Left ventricle myocardium inferior (tissue), 1 donor: ENCODE data around the gene LAG3. TPM values are rescaled to one million over a fixed set of nuclear protein-coding genes. Genes with fewer than 3 reads are reported as not detected.
"Not testable (repeated sequence)": the region's sequence is repeated elsewhere in the genome, so short reads cannot be mapped to it uniquely, and the experiment has no call there.

Source experiments
- DNase-seq: peaks from one replicate; pipeline ENCODE4 v3.0.0-alpha.2; 2020
- H3K27ac ChIP-seq: fragments of 200-600 bp; replicated peaks from 2 replicates; pipeline ENCODE4 v1.8.0; 2021
- H3K27me3 ChIP-seq: fragments of 200-600 bp; 2 replicates; pipeline ENCODE4 v1.8.0; 2021; ENCODE audit warnings: low read depth
- H3K36me3 ChIP-seq: fragments of 200-600 bp; 2 replicates; pipeline ENCODE4 v1.8.0; 2021
- H3K4me1 ChIP-seq: fragments of 200-600 bp; 2 replicates; pipeline ENCODE4 v1.8.0; 2021
- H3K4me3 ChIP-seq: fragments of 200-600 bp; 2 replicates; pipeline ENCODE4 v1.8.0; 2021; ENCODE audit warnings: mild to moderate bottlenecking, moderate library complexity
- H3K9me3 ChIP-seq: fragments of 200-600 bp; replicated peaks from 2 replicates; pipeline ENCODE4 v1.8.0; 2021
- CTCF ChIP-seq: fragments of 200-600 bp; IDR thresholded peaks from 2 replicates; pipeline ENCODE4 v1.8.0; 2021; ENCODE audit warnings: antibody characterized with exemption, mild to moderate bottlenecking, borderline replicate concordance
- intact Hi-C: fragments of 100-400 bp; cut with micrococcal nuclease; formaldehyde crosslinking; loops from one replicate; pipeline ENCODE4 v1.11.0; 2022
- total RNA-seq: library from RNA; stranded (reverse); fragmentation: NEBNext Ultra II Directional; extraction: Animal tissue kit (Norgen Biotek cat#: 25700); gene quantifications from one replicate; pipeline ENCODE4 v1.2.1, GENCODE V29; 2021
- donor health status: DM: no; HTN: yes; CAD: no; lungs with severe emphysema.

The LAG3 gene
- total RNA-seq, 1 donor from 2014 or later = not detected

DNA sequence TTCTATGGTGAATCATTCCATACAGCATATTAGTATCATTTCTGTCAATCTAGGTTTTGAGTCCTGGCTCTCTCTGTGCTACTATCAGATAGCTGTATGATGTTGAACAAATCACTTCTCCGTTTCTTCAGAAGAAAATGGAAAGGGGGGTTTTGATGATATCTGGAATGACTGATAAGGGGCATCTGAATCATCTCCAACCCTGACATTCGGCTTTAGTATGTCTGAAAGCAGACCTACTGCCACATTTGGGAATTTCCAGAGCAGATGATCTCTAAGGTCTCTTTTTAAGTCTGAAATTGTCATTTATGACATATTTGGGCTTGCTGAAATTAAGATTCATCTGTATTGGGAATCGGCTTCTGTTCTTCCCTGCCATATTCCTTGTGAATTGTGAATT is 29.5 kb upstream of the LAG3 start:
- intact Hi-C loops = no loop called here
- peaks cover 13% of the 10 kb centered on the region for H3K4me1 ChIP-seq
- no peak for DNase-seq
- H3K27ac ChIP-seq = no peak overlapping the region
- H3K36me3 ChIP-seq = peaks cover 14% of the 10 kb centered on the region
- TF ChIP-seq CTCF = no peak
- H3K27me3 ChIP-seq = no peaks in the 10 kb centered on the region
- no peak overlapping the region for H3K4me3 ChIP-seq
- no peaks in the 10 kb centered on the region for H3K9me3 ChIP-seq

DNA sequence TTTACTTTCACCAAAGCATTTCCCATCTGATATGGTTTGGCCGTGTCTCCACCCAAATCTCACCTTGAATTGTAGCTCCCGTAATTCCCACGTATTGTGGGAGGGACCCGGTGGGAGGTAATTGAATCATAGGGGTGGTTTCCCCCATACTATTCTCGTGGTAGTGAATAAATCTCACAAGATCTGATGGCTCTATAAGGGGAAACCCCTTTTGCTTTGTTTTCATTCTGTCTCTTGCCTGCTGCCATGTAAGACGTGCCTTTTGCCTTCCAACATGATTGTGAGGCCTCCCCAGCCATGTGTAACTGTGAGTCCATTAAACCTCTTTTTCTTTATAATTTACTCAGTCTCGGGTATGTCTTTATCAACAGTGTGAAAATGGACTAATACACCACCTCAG is 29.0 kb upstream of the LAG3 start:
- not testable (repeated sequence) for H3K27ac ChIP-seq, DNase-seq

GRCh38 chr12:6745741-6746525 is 26.4 kb upstream of the LAG3 start:
- Histone ChIP-seq H3K9me3 (no peaks in the 10 kb centered on the region), H3K27ac (peak overlapping the region; percentile 56), H3K4me3 (no peak overlapping the region), H3K36me3 (peaks cover 45% of the 10 kb centered on the region), H3K4me1 (peaks cover 13% of the 10 kb centered on the region), H3K27me3 (no peaks in the 10 kb centered on the region)
- no peak for TF ChIP-seq CTCF
- no peak for DNase-seq
- intact Hi-C loops = loop anchor here (5.0 kb wide), 1 partner anchor 81 kb away; the partner anchor contains the start of gene P3H3

More for the DNA sequence above, 29.0 kb upstream of the LAG3 start:
- Histone ChIP-seq H3K36me3 (peaks cover 19% of the 10 kb centered on the region), H3K4me1 (peaks cover 13% of the 10 kb centered on the region)
- H3K4me3 ChIP-seq, H3K27me3 ChIP-seq, intact Hi-C loops, H3K9me3 ChIP-seq: not testable (repeated sequence)

DNA sequence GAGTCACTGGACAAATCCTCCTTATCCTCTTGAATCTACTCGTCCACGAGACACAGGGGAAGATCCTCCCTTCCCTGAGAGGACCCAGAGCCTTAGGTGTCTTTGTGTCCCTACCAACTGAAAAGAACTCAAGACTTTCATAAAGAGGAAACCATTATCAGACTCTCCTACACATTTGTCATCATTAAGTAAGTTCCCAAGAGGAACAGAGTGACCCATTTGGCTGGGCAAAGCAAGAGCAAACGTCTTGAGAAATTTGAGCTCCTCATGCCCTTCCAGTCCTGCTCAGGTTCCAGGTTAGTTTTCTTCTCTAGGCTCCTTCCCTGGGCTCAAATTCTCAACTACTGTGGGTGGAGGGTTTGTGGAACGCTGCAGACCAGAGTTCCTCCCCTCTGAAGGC is 25.1 kb upstream of the LAG3 start:
- Histone ChIP-seq H3K9me3 (no peaks in the 10 kb centered on the region), H3K4me1 (peaks cover 24% of the 10 kb centered on the region), H3K36me3 (peaks cover 54% of the 10 kb centered on the region), H3K27ac (no peak overlapping the region), H3K4me3 (no peak overlapping the region), H3K27me3 (no peaks in the 10 kb centered on the region)
- intact Hi-C loops = loop anchor here (5.0 kb wide), 1 partner anchor 80 kb away; the partner anchor contains the start of gene P3H3
- no peak for TF ChIP-seq CTCF
- no peak for DNase-seq

GRCh38 chr12:6748761-6749160 is 23.6 kb upstream of the LAG3 start:
- Histone ChIP-seq H3K27ac (no peak overlapping the region), H3K9me3 (no peaks in the 10 kb centered on the region), H3K4me1 (peaks cover 32% of the 10 kb centered on the region), H3K4me3 (no peak overlapping the region), H3K27me3 (no peaks in the 10 kb centered on the region), H3K36me3 (peaks cover 54% of the 10 kb centered on the region)
- no peak for TF ChIP-seq CTCF
- intact Hi-C loops = loop anchor here (5.0 kb wide), 1 partner anchor 79 kb away; the partner anchor contains the start of gene P3H3
- DNase-seq = no peak

DNA sequence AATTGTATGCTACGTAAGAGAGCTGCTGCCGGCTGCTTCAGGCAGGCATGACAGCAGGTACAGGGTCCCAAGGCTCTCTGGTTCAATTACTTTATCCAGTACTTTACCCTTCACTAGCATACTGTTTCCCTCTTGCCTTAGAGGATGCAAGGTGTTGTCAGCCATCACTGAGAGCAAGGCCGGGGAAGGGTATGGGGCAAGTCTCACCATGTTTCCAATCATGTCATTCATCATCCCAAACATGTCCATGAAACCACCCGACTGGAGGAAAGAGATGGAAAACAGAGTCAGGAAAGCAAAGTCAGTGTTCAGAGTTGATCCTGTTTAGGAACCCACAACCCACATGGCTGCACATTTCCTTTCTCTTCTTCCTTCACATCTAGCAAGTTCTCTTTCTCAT is 21.8 kb upstream of the LAG3 start:
- no peak overlapping the region for H3K27ac ChIP-seq
- intact Hi-C loops = no loop called here
- H3K9me3 ChIP-seq = no peaks in the 10 kb centered on the region
- peaks cover 54% of the 10 kb centered on the region for H3K36me3 ChIP-seq
- DNase-seq = no peak
- peaks cover 30% of the 10 kb centered on the region for H3K4me1 ChIP-seq
- no peaks in the 10 kb centered on the region for H3K27me3 ChIP-seq
- no peak overlapping the region for H3K4me3 ChIP-seq
- TF ChIP-seq CTCF = no peak
